NCI-H2107 treated with DMSO at 0.1 percent for 48 hours (cell line): Measurements from ENCODE around the gene ST6GALNAC1.
A peak's percentile ranks its signal among the peaks of the same experiment; 100 is the strongest.

Experiments
- DNase-seq: peaks from one replicate; lab custom pipeline; 2025; ENCODE audit not compliant: unreplicated experiment; lab: John Stamatoyannopoulos, UW

The ST6GALNAC1 gene, protein sequence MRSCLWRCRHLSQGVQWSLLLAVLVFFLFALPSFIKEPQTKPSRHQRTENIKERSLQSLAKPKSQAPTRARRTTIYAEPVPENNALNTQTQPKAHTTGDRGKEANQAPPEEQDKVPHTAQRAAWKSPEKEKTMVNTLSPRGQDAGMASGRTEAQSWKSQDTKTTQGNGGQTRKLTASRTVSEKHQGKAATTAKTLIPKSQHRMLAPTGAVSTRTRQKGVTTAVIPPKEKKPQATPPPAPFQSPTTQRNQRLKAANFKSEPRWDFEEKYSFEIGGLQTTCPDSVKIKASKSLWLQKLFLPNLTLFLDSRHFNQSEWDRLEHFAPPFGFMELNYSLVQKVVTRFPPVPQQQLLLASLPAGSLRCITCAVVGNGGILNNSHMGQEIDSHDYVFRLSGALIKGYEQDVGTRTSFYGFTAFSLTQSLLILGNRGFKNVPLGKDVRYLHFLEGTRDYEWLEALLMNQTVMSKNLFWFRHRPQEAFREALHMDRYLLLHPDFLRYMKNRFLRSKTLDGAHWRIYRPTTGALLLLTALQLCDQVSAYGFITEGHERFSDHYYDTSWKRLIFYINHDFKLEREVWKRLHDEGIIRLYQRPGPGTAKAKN

DNA sequence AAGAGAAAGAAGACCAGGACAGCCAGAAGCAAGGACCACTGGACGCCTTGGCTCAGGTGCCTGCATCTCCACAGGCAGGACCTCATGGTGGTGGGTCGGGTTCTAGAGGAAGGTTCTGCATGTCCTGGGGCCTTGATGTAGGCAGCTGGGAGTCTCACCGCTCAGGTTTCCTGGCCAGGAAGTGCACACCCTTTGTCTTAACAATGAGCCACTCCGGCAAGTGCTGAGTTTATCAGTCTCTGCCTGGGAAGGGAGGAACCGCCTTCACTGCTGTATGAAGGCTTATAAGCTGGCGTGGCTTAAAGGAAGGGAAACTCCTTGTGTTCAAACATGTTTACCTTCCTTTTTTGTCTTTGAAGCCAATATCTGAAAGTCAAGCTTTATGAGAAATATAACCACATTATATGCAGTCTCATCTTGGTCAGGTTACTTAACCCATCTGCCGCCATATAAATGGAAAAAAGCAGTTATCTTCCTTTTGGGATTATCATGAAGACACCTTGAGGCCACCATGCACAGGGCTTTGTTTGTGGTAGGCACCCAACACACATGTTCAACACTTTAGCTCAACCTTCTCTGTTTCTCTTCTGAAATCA, at the start of gene ST6GALNAC1:
ST6GALNAC1 (minus strand) TSS at position 205 of the 596 bp plus-strand sequence; CDS start at position 86, 119 bp downstream.
- no peak for DNase-seq

DNA sequence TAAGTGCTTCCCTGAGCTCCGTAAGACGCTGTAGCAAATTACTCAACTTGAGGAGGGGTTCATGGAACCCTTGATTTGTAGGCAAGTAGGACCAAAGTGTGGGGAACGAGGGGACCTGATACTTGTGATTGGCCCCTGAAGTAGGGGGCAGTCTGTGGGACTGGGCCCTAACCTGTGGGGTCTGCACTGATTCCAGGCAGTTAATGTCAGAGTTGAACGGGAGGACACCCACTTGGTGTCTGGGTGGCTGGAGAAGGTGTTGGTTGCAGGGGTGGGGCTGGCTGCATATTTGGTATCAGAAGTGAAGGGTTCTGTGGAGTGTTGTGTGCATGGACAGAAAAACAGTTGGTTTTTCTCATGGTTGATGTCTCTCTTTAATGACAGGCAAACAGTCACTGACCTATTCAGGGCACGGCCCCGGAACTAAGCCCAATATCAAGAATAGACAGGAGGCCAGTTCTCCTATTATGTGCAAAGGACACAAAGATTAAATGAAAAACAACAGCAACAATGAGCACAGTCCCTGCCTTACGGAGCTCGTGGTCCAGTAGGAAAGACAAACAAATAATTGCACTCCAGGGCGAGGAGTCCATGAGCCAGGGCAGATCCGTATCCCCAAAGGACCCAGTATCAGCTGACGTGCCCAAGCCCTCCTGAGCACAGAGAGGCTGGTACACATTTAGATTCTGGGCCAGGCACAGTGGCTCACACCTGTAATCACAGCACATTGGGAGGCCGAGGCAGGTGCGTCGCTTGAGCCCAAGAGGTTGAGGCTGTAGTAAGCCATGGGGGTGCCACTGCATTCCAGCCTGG, 48.0 kb upstream of the ST6GALNAC1 start:
- DNase-seq: no peak

DNA sequence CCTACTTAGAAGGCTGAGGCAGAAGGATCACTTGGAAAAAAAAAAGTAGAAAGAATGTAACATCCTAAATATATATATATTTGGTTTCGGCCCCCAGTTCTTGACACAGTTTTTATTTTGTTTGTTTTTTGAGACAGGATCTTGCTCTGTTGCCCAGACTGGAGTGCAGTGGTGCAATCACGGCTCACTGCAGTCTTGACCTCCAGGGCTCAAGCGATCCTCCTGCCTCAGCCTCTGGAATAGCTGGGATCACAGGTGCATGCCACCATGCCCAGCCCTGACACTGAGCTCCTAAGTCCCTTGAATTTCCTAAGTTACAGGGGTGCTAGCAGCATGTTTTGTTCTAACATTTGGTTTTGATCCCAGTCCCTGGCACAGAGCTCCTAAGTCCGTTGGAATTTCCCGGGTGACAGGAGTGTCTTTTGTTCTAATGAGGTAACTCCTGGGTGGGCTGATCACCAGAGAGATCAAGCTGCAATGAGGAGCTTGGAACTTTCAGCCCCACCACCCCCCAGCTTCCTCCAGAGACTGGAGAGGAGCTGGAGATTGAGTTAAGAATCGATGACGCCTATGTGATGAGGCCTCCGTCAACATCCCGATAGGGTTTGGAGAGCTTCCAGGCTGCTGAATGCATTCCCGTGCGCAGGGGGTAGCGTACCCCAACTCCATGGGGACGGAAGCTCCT, 47.2 kb upstream of the ST6GALNAC1 start:
- no peak for DNase-seq

DNA sequence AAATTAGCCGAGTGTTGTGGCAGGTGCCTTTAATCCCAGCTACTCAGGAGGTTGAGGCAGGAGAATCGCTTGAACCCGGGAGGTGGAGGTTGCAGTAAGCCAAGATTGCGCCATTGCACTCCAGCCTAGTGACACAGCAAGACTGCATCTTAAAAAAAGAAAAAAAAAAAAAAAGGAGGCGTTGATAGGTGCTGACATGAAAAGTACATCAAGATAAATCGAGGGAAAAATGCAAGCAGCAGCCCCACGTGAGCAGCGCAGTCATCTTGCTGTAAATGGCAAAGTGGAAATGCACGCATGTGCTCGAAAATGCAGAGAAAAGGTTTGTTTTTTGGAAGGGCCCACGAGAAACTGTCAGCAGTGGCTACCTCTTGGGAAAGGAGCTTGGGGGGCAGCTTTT, 46.3 kb upstream of the ST6GALNAC1 start:
- DNase-seq: no peak

- DNase-seq: no peak
Observed at GRCh38 chr17:76688165-76688622, 44.6 kb upstream of the ST6GALNAC1 start.

GRCh38 chr17:76687298-76688164, 44.0 kb upstream of the ST6GALNAC1 start:
- DNase-seq: no peak

GRCh38 chr17:76686538-76687297, 43.2 kb upstream of the ST6GALNAC1 start:
- DNase-seq: no peak

- DNase-seq: no peak
Observed at GRCh38 chr17:76685846-76686245, 42.3 kb upstream of the ST6GALNAC1 start.

DNA sequence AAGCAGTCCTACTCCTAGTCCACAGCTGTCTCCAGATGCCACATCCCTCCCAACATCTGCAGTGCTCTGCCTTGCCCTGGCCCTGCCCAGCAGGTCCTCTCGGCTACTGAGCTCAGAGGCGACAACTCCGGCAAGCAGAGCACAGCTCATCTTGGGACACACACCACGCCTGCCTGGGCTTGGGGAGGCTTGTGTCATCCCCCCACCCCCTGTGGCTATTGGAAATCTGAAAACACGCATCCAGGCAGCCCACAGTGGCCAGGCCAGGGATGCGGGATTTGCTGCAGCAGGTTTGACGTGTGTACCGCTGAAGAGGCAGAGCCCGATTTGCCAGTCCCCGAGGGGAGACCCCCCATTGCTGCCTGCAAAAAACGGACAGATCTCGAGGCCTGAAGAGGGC, 41.8 kb upstream of the ST6GALNAC1 start:
- no peak for DNase-seq

GRCh38 chr17:76684756-76685155, 41.2 kb upstream of the ST6GALNAC1 start:
- DNase-seq: no peak

GRCh38 chr17:76683921-76684745, 40.6 kb upstream of the ST6GALNAC1 start:
- DNase-seq: no peak

DNA sequence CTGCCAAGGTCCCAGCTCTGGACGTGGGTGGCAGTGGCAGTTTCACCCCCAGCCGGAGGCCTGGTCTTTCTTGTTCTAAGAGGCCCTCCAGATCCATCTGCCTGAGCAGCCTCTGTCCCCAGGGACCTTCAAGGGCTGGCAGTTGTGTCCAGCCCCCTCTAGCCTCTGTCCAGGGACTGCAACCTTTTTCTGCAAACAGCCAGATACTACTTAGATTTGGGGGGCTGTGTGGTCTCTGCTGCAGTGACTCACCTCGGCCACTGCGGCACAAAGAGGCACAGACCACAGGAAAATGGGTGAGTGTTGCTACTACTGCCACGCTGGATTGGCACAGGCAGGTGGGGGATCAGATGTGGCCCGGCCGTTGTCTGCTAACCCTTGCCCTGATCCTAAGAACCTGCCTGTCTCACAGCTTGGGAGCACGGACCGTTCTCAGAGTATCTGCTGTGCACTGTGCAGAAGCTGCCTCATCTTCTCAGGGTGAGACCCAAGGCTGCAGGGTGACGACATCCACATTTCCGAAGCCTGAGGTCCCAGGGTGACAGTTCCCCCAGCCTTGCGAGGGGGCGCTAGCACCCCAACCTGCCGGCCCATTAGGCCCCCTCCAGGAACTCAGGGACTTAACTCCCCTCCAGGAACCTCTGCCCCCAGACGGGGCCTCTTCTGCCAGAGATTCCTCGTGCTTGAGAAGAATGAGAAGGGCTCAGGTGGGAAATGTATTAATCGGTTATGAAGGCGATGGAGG, 39.6 kb upstream of the ST6GALNAC1 start:
- no peak for DNase-seq

GRCh38 chr17:76682296-76682695, 38.7 kb upstream of the ST6GALNAC1 start:
- DNase-seq: peak; percentile 23

DNA sequence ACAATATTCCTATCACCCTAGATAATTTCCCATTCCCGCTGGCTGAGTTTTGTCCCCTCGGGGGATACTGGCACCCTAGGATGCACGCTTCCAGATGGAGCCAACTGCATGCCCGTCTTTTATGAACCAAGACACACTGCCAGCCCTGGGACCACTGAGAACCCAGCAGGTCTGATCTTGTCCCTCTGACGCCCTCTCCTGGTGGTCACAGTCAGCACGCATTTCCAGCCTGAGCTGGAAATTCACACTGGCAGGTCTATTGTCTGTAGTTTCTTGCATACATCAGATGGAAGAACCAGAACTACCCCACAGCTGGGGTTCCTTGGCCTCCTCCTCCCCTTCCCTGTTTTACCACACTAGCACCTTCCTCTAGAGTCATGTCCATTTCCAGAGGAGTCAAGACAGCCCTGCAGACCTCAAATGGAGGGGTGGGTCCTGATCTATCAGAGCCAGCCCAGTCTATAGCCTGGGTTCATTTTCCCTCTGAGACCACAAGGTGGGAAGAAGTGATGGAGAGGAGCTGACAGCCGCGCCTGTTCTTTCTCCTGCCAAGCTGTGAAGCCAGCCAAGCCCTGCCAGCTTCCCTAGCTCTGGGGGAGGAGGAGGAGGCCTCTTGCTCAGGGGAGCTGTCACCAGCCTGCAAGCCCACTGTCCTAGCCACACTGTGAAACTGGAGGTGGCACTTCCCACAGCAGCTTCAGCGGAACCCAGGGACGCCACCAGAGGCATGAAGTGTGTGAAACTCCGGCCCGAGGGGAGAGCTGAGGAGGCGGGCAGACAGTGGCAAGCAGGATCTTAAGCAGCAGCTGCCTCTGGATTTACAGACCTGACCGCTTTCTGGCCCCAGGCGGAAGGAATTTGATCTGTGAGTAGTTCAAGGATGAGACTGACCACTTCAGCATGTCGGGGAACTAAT, 37.9 kb upstream of the ST6GALNAC1 start:
- peak; percentile 33 for DNase-seq

- DNase-seq: no peak
Observed at GRCh38 chr17:76679239-76679638, 35.7 kb upstream of the ST6GALNAC1 start.

- DNase-seq: no peak
Observed at GRCh38 chr17:76678330-76678729, 34.8 kb upstream of the ST6GALNAC1 start.
